ENCODE data around the gene ANTXR2.

DNA sequence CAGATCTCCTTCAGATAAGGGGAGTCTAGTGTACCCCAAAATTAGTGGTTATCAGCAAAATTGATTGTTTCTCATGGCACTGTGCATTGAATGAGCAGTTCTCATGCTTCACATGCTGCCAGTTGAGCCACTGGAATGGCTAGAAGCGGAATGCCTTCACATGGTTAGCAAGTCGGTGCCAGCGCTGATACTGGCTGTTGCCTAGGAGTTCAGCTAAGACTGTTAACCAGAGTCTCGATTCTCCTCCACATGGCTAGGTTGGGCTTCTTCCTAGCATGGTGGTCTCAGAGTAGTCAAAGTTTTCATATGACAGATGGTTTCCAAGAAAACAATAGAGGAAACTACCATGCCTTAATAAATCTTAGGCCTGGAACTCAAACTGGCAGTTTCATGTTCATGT lies 12.2 kb downstream of the ANTXR2 start:
- no peak for TF ChIP-seq SMC3 (IDR thresholded peaks at IDR 0.05; ENCODE audit: low read depth, low read length)
- no peak for TF ChIP-seq EZH2phosphoT487 (IDR thresholded peaks at IDR 0.05; ENCODE audit: borderline replicate concordance, low read depth)
- TF ChIP-seq YY1 (IDR thresholded peaks at IDR 0.05; ENCODE audit: low read depth) = no peak
- TF ChIP-seq, protein P1, sequence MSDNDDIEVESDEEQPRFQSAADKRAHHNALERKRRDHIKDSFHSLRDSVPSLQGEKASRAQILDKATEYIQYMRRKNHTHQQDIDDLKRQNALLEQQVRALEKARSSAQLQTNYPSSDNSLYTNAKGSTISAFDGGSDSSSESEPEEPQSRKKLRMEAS (IDR thresholded peaks at IDR 0.05; ENCODE audit: low read depth) = no peak
